ENCODE results near the gene GOSR2. TPM values are rescaled to one million over a fixed set of nuclear protein-coding genes. Genes with fewer than 3 reads are reported as not detected.
A peak's percentile ranks its signal among the peaks of the same experiment; 100 is the strongest.

Gene GOSR2
- total and polyA plus RNA-seq, 8 donors = 14.3 to 33.2 (median 27.5) TPM

DNA sequence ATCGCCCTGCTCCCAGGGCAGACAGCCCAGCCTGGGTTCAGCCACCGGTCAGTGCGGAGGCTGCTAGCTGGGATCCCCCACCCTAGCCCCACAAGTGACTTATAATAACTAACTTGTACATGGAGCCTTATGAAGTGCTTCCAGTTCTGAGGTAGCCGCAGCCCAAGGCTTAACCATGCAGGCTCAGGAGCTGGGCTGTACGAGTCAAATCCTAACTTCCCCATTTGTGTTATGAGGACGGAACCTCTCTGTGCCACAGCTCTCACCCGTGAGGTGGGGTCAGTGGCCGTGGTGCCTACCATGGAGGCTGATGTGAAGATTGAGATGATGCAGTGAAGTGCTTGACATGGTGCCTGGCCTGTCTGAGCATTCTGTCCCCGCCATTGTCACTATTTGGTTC lies 27.8 kb upstream of the GOSR2 start:
- FAIRE-seq (no peak), ATAC-seq (peak in 2 of 4 donors; percentile 17 to 41)
- intact Hi-C loops (cut with DNase I) = no loop called here

DNA sequence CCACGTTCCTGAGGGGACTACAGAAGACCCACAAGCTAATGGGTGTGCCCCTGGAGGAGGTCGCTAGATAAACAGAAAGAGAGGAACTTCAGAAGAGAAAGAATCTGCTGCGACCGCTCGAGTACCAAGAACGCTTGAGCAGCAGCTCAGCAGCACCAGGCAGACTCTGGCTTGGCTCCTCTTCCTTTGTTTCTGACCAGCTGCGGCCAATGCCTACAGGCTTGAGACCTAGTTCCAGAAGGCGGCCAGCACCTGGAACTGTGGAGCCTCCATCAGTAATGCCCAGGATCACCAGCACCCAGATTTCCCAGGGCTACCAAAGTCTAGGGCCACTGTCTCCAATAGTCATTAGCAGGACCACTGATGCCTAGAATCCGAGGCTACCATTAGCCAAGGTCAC lies 26.0 kb upstream of the GOSR2 start:
- H3K36me3 ChIP-seq = no peaks in the 10 kb centered on the region
- H3K27ac ChIP-seq = no peak overlapping the region
- DNase-seq = no peak
- intact Hi-C loops (cut with DNase I) = no loop called here
- no peak for ATAC-seq
- H3K4me3 ChIP-seq = no peak overlapping the region
- no peak for FAIRE-seq
- TF ChIP-seq, protein P1, sequence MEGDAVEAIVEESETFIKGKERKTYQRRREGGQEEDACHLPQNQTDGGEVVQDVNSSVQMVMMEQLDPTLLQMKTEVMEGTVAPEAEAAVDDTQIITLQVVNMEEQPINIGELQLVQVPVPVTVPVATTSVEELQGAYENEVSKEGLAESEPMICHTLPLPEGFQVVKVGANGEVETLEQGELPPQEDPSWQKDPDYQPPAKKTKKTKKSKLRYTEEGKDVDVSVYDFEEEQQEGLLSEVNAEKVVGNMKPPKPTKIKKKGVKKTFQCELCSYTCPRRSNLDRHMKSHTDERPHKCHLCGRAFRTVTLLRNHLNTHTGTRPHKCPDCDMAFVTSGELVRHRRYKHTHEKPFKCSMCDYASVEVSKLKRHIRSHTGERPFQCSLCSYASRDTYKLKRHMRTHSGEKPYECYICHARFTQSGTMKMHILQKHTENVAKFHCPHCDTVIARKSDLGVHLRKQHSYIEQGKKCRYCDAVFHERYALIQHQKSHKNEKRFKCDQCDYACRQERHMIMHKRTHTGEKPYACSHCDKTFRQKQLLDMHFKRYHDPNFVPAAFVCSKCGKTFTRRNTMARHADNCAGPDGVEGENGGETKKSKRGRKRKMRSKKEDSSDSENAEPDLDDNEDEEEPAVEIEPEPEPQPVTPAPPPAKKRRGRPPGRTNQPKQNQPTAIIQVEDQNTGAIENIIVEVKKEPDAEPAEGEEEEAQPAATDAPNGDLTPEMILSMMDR (IDR thresholded peaks at IDR 0.05) = no peak
- no peaks in the 10 kb centered on the region for H3K27me3 ChIP-seq
- no peaks in the 10 kb centered on the region for H3K4me1 ChIP-seq
- WGBS, 2 donors = 80 to 81% methylated on average over 9 of the region's 9 CpGs
- H3K9me3 ChIP-seq = no peaks in the 10 kb centered on the region

More for the DNA sequence above, 27.8 kb upstream of the GOSR2 start:
- 73 to 75% methylated on average over 9 of the region's 9 CpGs for WGBS, 2 donors
- H3K36me3 ChIP-seq = no peaks in the 10 kb centered on the region
- H3K4me1 ChIP-seq = no peaks in the 10 kb centered on the region
- TF ChIP-seq, protein P1 (IDR thresholded peaks at IDR 0.05) = no peak
- no peak for DNase-seq
- no peak overlapping the region for H3K4me3 ChIP-seq
- peak overlapping the region in 3 of 4 donors; percentile 41 to 79 (median 48) for H3K27ac ChIP-seq
- H3K27me3 ChIP-seq = no peaks in the 10 kb centered on the region
- H3K9me3 ChIP-seq = no peaks in the 10 kb centered on the region

DNA sequence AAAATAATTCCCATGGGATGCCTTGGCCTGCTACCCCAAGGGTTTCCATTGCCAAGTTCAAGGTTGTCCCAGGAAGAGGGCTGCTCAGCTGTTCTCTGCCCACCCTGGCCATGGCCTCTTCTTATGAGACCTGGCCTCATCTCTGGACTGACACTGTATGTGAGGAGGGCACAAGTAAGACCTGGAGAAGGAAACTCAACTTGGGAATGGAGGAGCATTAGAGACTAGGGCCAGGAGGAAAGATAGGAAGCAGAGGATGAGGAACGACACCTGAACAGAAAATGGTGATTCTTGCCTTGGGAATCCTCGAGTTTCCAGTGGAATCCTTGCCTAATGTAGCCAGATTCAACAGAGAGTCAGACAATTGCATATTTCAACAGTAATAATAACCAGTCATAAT lies 24.6 kb upstream of the GOSR2 start:
- ATAC-seq (no peak), FAIRE-seq (no peak), DNase-seq (no peak)
- Histone ChIP-seq H3K36me3 (no peaks in the 10 kb centered on the region), H3K4me3 (no peak overlapping the region), H3K27me3 (no peaks in the 10 kb centered on the region), H3K4me1 (no peaks in the 10 kb centered on the region), H3K27ac (no peak overlapping the region), H3K9me3 (no peaks in the 10 kb centered on the region)
- intact Hi-C loops (cut with DNase I) = no loop called here
- TF ChIP-seq, protein P1 (IDR thresholded peaks at IDR 0.05) = no peak
- 55 to 63% methylated on average over 2 of the region's 2 CpGs for WGBS, 2 donors

DNA sequence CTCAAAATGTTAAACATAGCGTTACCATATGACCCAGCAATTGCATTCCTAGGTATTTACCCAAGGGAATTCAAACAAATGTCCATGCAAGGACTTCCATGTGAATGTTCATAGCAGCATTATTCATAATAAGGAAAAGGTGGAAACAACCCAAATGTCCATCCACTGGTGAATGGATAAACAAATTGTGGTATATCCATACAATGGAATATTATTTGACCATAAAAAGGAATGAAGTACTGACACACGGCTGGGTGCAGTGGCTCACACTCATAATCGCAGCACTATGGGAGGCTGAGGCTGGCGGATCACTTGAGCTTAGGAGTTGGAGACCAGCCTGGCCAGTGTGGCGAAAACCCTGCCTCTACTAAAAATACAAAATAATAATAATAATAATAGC lies 24.1 kb upstream of the GOSR2 start:
- H3K36me3 ChIP-seq = no peaks in the 10 kb centered on the region
- H3K27ac ChIP-seq = no peak overlapping the region
- TF ChIP-seq, protein P1 (IDR thresholded peaks at IDR 0.05) = no peak
- DNase-seq (no peak), ATAC-seq (no peak), FAIRE-seq (no peak)
- H3K9me3 ChIP-seq = no peaks in the 10 kb centered on the region
- 88 to 96% methylated on average over 5 of the region's 5 CpGs for WGBS, 2 donors
- intact Hi-C loops (cut with DNase I) = no loop called here
- no peak overlapping the region for H3K4me3 ChIP-seq
- H3K27me3 ChIP-seq = no peaks in the 10 kb centered on the region
- no peaks in the 10 kb centered on the region for H3K4me1 ChIP-seq

DNA sequence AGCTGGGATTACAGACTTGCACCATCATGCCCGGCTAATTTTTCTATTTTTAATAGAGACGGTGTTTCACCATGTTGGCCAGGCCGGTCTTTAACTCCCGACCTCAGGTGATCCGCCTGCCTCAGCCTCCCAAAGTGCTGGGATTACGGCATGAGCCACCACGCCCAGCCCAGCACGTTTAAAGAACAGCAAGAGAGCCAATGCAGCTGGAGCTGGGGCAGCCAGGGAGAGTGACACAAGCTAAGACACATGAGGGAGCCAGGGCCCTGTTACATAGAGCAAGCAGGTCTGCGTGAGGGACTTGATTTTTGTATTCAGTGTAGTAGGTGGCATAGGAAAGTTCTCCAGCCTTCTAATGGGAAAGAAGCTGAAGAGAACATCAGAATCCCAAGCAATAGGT lies 21.7 kb upstream of the GOSR2 start:
- no peak overlapping the region for H3K4me3 ChIP-seq
- H3K27ac ChIP-seq = no peak overlapping the region
- no peaks in the 10 kb centered on the region for H3K4me1 ChIP-seq
- FAIRE-seq (no peak), ATAC-seq (no peak), DNase-seq (peak in 1 of 6 donors; percentile 32)
- H3K36me3 ChIP-seq = no peaks in the 10 kb centered on the region
- no peaks in the 10 kb centered on the region for H3K27me3 ChIP-seq
- intact Hi-C loops (cut with DNase I) = no loop called here
- TF ChIP-seq, protein P1 (IDR thresholded peaks at IDR 0.05) = no peak
- no peaks in the 10 kb centered on the region for H3K9me3 ChIP-seq
- 80 to 84% methylated on average over 9 of the region's 9 CpGs for WGBS, 2 donors
